Activated naive CD4-positive, alpha-beta T cell treated with anti-CD3 and anti-CD28 coated beads for 36 hours (primary cell): ENCODE measurements around the gene LIMS2. TPM values are rescaled to one million over a fixed set of nuclear protein-coding genes. Genes with fewer than 3 reads are reported as not detected.

Source experiments
- CTCF ChIA-PET: fragments of 350-600 bp; sonication (Branson Sonifier 250); formaldehyde crosslinking; loops from one replicate; lab custom pipeline; 2021; ENCODE audit warnings: antibody characterized with exemption; lab: Charles Lee
- DNase-seq: peaks from one replicate; pipeline ENCODE4 v3.0.0-alpha.2; 2020
- H3K27ac Mint-ChIP-seq: one replicate; pipeline ENCODE4 v1.8.0; 2021; ENCODE audit warnings: mild to moderate bottlenecking, mixed read lengths
- H3K27me3 Mint-ChIP-seq: one replicate; pipeline ENCODE4 v1.8.0; 2021; ENCODE audit warnings: low read depth, mixed read lengths
- H3K36me3 Mint-ChIP-seq: one replicate; pipeline ENCODE4 v1.8.0; 2021; ENCODE audit warnings: low read depth, mixed read lengths
- H3K4me1 Mint-ChIP-seq: one replicate; pipeline ENCODE4 v1.8.0; 2021; ENCODE audit warnings: low read depth, mixed read lengths
- H3K4me3 Mint-ChIP-seq: one replicate; pipeline ENCODE4 v1.8.0; 2021; ENCODE audit warnings: mild to moderate bottlenecking, moderate library complexity, mixed read lengths
- H3K9me3 Mint-ChIP-seq: one replicate; pipeline ENCODE4 v1.8.0; 2021; ENCODE audit warnings: mixed read lengths
- intact Hi-C: fragments of 100-400 bp; cut with micrococcal nuclease; formaldehyde crosslinking; loops from one replicate; pipeline ENCODE4 v1.15.1; 2023
- total RNA-seq, 2 experiments: library from RNA; stranded (reverse); gene quantifications; one replicate each; pipeline ENCODE4 v1.2.3, GENCODE V29; 2021

LIMS2 gene
- total RNA-seq, 2 experiments from 2014 or later = 14.6 to 15.5 TPM

DNA sequence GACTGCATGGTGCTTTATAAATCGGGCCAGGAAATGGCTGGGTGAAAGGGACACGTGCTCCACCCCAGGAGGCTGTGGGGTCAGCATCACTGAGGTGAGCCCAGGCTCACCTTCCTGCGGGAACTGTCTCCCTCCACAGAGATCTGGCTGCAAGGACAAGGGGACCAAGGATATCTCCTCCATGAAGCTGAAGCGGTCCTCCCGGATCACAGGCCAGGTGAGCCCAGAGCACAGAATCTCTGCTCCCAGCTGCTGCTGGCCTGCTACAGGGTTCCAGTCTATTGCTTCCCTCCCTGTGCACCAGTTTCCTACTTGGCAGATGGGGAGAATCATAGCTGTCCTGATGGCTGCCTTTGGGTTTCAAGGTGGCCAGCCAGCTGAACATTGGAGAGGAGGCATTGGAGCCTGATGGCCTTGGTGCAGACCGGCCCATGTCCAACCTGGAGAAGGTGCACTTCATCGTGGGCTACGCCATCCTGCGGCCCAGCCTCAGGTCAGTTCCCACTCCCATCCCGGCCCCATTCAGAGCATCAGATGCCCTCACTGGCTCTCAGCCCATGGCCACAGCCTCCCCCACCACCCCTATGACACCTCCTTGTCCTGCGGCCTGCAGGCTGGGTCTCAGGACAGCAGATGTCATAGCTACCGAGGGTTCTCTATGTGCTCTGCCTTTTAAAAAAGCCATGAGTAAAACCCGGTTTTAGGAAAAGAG lies 63.1 kb downstream of the LIMS2 start:
- no peak overlapping the region for H3K4me3 Mint-ChIP-seq
- peaks cover 8% of the 10 kb centered on the region for H3K9me3 Mint-ChIP-seq
- H3K4me1 Mint-ChIP-seq = peaks cover 21% of the 10 kb centered on the region
- no peaks in the 10 kb centered on the region for H3K27me3 Mint-ChIP-seq
- H3K27ac Mint-ChIP-seq = no peak overlapping the region
- DNase-seq = peak; percentile 2
- CTCF ChIA-PET = interaction anchor here (1.5 kb wide), 1 partner anchor 21 kb away, joined by 4 read pairs; no protein-coding TSS in a partner anchor
- H3K36me3 Mint-ChIP-seq = no peaks in the 10 kb centered on the region
- intact Hi-C loops = no loop called here

DNA sequence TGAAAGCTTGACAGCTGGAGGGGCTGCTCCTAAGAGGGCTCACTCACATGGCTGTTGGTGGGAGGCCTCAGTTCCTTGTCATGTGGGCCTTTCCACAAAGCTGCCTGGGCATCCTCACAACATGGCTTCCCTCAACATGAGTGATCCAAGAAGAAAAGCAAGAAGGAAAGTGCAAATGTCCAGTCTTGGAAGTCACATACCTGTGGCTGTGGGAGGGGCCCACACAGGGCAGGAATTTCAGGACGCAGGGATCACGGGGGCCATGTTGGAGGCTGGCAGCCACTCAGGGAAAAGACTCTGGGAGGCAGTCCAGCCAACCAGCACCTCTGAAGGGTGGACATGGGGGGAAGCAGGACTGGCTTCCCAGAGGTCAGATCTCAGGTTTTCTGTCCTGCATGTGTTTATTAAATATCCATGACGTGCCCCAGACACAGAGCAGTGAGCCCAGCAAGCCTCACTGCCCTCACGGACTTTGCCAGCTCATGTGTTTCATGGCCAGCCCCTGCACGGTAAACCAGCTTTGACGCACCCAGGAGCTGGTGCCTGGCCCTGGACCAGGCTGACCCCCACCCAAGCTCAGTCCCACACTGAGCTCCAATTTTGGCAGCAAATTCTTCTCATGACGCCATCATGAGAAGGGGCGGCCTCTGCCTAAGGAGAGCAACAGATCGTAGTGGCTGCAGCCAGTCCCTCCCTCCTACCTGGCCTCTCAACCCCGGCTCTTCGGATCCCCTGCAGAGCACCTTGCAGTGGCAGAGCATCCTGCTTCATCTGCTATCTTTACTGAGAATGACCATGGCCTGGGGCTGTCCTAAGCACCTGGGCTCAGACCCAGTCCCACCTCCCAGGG lies 64.0 kb downstream of the LIMS2 start:
- Mint-ChIP-seq H3K9me3 (peaks cover 8% of the 10 kb centered on the region), H3K36me3 (no peaks in the 10 kb centered on the region), H3K27ac (no peak overlapping the region), H3K27me3 (no peaks in the 10 kb centered on the region), H3K4me3 (no peak overlapping the region), H3K4me1 (peaks cover 12% of the 10 kb centered on the region)
- CTCF ChIA-PET = interaction anchor here (1.0 to 1.5 kb wide), 3 partner anchors 17 to 39 kb away, joined by 4 to 6 read pairs (median 4); no protein-coding TSS in a partner anchor
- peak; percentile 2 for DNase-seq
- intact Hi-C loops = no loop called here

DNA sequence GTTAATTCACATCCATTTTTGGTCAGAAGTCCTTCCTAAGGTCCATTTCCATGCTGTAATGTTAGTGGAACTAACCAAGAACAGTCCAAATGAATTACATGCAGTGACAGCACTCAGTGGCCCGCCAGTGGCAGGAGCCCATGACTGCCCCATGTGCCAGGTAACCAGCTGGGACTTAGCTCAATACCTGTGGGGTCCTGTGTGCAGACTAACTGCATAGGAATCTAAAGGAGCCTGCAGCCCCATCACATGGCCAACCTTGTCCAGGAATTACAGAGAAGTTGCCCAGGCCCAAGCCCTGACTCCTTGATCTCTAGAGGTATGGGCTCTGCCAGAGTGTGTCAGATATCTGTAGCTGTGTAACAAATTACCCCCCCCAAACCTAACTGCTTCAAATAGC lies 64.8 kb downstream of the LIMS2 start:
- Mint-ChIP-seq H3K27me3 (no peaks in the 10 kb centered on the region), H3K9me3 (peaks cover 8% of the 10 kb centered on the region), H3K4me1 (peaks cover 5% of the 10 kb centered on the region), H3K27ac (no peak overlapping the region), H3K36me3 (no peaks in the 10 kb centered on the region), H3K4me3 (no peak overlapping the region)
- intact Hi-C loops = no loop called here
- DNase-seq = peak; percentile 2
- CTCF ChIA-PET = interaction anchor here (0.7 to 1.4 kb wide), 4 partner anchors 16 to 131 kb away, joined by 3 to 7 read pairs (median 5); no protein-coding TSS in a partner anchor

DNA sequence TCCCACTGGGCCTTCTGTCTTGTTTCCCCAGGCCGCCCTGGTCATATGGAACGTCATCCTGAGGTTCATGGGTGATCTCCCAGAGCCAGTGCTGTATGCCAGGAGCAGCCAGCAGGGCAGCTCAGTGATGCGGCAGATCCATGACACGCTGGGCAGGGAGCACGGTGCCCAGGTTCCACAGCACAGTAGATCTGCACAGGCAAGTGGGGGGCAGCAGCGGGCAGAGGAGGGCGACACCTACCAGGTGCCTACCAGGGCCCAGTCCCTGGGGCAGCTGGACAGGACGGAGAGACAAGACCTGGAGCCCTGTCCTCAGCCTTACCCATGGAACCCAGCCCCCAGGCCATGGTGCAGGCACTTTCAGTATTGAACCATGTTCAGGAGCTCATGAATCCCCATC lies 65.5 kb downstream of the LIMS2 start:
- Mint-ChIP-seq H3K36me3 (no peaks in the 10 kb centered on the region), H3K4me1 (peaks cover 2% of the 10 kb centered on the region), H3K27ac (no peak overlapping the region), H3K27me3 (no peaks in the 10 kb centered on the region), H3K4me3 (no peak overlapping the region), H3K9me3 (peaks cover 8% of the 10 kb centered on the region)
- intact Hi-C loops = no loop called here
- DNase-seq = no peak
- CTCF ChIA-PET = interaction anchor here (0.9 kb wide), 1 partner anchor 130 kb away, joined by 3 read pairs; no protein-coding TSS in a partner anchor

DNA sequence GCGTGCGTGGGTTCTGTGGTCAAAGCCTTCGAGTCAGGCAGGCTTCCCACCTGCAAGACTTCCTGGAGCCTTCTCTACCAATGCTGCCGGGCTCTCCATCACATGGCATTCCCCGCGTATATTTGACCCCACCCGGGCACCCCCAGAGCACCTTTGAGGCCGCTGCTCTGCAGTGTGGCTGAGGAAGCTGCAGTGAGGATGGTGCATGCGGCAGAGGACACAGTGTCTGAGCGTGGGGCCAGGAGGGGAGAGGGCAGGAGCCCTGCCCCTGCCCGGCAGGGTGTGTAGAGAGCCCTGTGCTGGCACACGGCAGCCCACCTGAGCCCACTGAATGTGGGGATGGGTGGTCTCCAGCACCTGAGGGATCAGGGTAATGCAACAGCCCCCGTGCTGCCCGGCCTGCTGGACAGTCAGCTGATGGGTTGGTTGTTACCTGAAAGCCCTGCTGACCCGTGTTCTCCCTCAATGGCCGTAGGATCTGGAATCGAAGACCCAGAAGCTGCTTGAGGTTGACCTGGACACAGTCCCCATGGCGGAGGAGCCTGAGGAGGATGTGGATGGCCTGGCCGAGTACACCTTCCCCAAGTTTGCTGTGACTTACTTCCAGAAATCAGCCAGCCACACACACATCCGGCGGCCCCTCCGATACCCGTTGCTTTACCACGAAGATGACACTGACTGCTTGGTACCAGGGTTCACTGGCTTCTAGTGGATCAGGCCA lies 66.1 kb downstream of the LIMS2 start:
- no peaks in the 10 kb centered on the region for H3K27me3 Mint-ChIP-seq
- CTCF ChIA-PET = interaction anchor here (2.2 kb wide), 1 partner anchor 18 kb away, joined by 6 read pairs; no protein-coding TSS in a partner anchor
- no peak overlapping the region for H3K27ac Mint-ChIP-seq
- H3K36me3 Mint-ChIP-seq = no peaks in the 10 kb centered on the region
- DNase-seq = peak; percentile 3
- intact Hi-C loops = no loop called here
- no peak overlapping the region for H3K4me3 Mint-ChIP-seq
- H3K4me1 Mint-ChIP-seq = peaks cover 6% of the 10 kb centered on the region
- H3K9me3 Mint-ChIP-seq = peaks cover 8% of the 10 kb centered on the region

DNA sequence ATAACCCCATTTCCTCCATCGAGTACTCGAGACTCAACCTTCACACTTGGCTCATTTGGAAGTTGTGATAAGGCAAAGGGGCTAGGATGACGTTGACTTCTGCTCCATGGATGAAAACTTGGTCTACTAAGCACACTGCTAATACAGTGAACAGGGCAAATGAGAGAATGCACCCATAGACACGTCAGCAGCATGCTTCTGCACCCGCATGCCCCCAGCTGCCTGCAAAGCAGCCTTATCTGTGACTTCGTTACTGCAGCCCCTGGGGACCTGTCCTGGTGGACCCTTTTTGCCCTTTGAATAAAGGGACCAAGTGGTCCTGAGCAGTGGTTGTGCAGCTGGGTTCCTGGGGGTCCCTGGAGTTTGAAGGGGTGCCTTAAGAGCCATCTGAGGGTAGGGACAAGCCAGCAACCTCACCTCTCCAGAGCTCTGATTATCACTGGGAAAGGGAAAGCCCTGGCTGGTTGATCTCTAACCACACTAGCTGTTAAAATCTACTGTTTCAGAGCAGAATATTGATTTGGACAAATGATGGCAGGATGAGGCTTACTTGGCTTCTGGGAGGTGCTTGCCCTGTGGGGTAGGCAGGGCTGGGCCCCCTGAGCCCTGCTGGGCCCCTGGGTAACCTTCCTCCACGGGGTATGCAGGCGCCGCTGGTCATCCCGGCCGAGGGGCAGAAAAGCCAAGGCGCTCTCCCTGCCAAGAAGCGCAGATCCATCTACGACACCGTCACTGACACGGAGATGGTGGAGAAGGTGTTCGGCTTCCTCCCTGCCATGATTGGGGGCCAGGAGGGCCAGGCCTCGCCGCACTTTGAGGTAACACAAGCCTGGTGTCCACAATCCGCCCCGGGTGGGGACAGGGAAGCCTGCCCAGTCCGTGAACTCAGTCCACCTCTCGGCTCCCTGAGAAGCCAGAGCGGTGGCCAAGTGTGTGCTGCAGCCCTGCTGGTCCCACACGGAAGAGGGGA lies 67.0 kb downstream of the LIMS2 start:
- Mint-ChIP-seq H3K9me3 (peaks cover 7% of the 10 kb centered on the region), H3K27ac (no peak overlapping the region), H3K4me1 (peaks cover 7% of the 10 kb centered on the region), H3K27me3 (no peaks in the 10 kb centered on the region), H3K4me3 (no peak overlapping the region), H3K36me3 (no peaks in the 10 kb centered on the region)
- intact Hi-C loops = no loop called here
- peak; percentile 3 for DNase-seq
- CTCF ChIA-PET = interaction anchor here (0.8 to 2.2 kb wide), 2 partner anchors 17 to 45 kb away, joined by 4 to 6 read pairs; no protein-coding TSS in a partner anchor

DNA sequence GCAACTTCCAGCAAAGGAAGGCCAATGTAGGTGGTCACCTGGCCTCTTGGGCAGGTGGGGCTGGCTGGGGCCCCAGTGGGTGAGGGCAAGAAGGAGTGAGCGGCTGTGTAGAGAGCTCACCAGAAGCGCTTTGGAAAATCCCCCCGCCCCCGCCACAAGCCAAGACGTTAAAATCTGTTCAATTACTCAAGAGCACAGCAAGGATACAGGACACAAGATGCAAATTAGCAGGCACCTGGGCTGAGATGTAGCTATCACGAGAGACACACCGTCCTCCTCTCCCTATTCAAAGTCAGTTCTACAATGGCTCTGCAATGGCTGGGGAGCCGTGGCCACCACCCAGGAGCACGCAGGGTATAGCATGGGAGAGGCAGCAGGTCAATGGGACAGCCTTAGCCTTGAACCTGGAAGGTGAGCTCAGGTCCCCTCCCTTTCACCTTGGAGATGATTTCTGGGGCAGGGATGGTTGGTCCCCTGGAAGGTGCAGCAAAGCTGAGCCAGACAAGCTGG lies 67.9 kb downstream of the LIMS2 start:
- CTCF ChIA-PET = interaction anchor here (0.8 to 2.2 kb wide), 2 partner anchors 16 to 44 kb away, joined by 4 to 6 read pairs; no protein-coding TSS in a partner anchor
- intact Hi-C loops = no loop called here
- no peaks in the 10 kb centered on the region for H3K36me3 Mint-ChIP-seq
- no peaks in the 10 kb centered on the region for H3K27me3 Mint-ChIP-seq
- peak; percentile 0 for DNase-seq
- peaks cover 5% of the 10 kb centered on the region for H3K9me3 Mint-ChIP-seq
- H3K4me3 Mint-ChIP-seq = no peak overlapping the region
- peaks cover 7% of the 10 kb centered on the region for H3K4me1 Mint-ChIP-seq
- no peak overlapping the region for H3K27ac Mint-ChIP-seq

DNA sequence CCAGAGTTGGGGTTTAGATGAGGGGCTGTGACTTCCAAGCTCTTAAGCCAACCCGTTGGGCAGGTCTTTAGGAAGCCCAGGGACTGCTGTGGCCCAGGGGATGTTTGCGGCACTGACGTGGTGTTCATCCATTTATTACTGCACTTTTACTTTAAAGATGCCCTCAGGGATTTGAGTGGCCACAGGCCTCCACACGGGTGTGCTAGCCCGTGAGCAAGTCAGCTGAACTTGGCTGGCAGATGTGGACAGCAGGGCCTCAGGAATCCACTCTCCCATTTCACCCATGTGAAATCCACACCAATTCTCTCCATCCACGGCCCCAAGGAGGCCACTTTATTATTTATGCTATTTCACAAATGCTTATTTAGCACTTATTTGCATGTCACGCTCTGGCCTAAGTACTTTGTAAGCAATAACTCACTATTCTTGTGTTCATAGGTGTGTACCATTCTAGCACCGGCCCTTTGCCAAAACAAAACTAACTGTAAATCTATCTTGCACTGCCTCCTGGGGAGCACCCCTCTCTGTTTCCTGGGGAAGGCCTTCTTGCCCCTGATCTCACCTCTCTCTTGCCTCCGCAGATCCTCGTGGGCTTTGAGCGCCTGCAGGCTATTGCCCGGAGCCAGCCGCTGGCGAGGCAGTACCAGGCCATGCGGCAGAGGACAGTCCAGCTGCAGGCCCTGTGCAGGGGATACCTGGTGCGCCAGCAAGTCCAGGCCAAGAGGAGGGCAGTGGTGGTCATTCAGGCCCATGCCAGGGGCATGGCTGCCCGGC lies 68.5 kb downstream of the LIMS2 start:
- intact Hi-C loops = no loop called here
- DNase-seq = peak; percentile 1
- Mint-ChIP-seq H3K4me1 (peaks cover 7% of the 10 kb centered on the region), H3K9me3 (peaks cover 5% of the 10 kb centered on the region), H3K27me3 (no peaks in the 10 kb centered on the region), H3K4me3 (no peak overlapping the region), H3K36me3 (peaks cover 2% of the 10 kb centered on the region), H3K27ac (no peak overlapping the region)
- CTCF ChIA-PET = interaction anchor here (0.7 to 2.2 kb wide), 2 partner anchors 15 to 16 kb away, joined by 5 to 6 read pairs; no protein-coding TSS in a partner anchor

DNA sequence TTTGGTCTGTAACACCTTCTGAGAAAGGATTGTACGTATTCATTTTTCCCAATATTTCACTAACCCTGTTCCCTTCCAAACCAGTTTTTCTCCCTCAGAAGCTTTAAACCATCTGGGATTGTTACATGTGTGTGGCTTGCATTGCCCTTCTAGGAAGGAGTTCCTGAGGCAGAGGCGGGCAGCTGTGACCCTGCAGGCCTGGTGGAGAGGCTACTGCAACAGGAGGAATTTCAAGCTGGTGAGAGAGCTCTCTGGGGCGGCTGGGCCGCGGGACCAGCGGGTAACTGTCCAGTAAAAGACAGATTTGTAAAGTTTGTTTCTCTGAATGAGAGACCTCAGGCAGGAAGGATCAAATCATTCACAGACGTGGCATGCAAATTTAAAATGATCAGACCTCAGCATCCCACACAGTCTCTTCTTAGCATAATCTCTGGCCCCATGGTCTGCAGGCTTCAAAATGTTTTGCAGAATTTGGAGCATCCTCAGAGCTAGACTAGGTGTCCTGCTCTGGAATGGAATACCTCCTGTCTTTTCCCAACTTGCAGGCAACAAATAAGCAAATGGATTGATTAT lies 69.6 kb downstream of the LIMS2 start:
- DNase-seq = peak; percentile 1
- Mint-ChIP-seq H3K4me3 (no peak overlapping the region), H3K4me1 (peaks cover 7% of the 10 kb centered on the region), H3K27ac (no peak overlapping the region), H3K27me3 (no peaks in the 10 kb centered on the region), H3K9me3 (peaks cover 2% of the 10 kb centered on the region), H3K36me3 (peaks cover 2% of the 10 kb centered on the region)
- intact Hi-C loops = no loop called here
- CTCF ChIA-PET = no interaction called here

DNA sequence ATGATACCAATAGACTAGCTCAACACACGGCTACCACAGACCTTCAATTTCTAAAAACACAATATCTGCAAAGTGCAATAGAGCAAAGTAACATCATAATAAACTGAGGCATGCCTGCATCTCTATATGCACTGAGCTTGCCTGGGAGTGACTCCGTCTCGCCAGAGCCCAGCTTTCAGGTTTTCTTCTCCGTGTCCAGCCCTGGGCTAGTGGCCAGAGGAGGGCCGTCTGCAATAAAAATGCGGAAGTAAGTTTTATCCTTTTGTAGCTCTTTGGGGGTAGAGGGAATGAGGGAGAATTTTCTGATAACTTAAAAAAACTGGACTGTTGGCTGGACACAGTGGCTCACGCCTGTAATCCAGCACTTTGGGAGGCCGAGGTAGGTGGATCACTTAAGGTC lies 70.3 kb downstream of the LIMS2 start:
- no peaks in the 10 kb centered on the region for H3K27me3 Mint-ChIP-seq
- peaks cover 2% of the 10 kb centered on the region for H3K36me3 Mint-ChIP-seq
- intact Hi-C loops = no loop called here
- no peak overlapping the region for H3K4me3 Mint-ChIP-seq
- peak; percentile 0 for DNase-seq
- CTCF ChIA-PET = interaction anchor here (0.5 to 2.0 kb wide), 4 partner anchors 11 to 616 kb away, joined by 3 to 8 read pairs (median 5); no protein-coding TSS in a partner anchor
- peaks cover 7% of the 10 kb centered on the region for H3K4me1 Mint-ChIP-seq
- H3K27ac Mint-ChIP-seq = no peak overlapping the region
- H3K9me3 Mint-ChIP-seq = peaks cover 2% of the 10 kb centered on the region
